HepG2 (cell line): ENCODE data around the gene PIK3R1. TPM values are rescaled to one million over a fixed set of nuclear protein-coding genes. Genes with fewer than 3 reads are reported as not detected.
A peak's percentile ranks its signal among the peaks of the same experiment; 100 is the strongest.

Source experiments
- ATAC-seq: fragments of 200-7000 bp; cut with Tn5 transposase; 3 replicates; pipeline ENCODE4 v1.9.1; 2020; ENCODE audit warnings: mild to moderate bottlenecking, moderate library complexity
- BruUV-seq: library from RNA; stranded (reverse); fragments of 400-500 nt; replicated peaks from 2 replicates; lab custom pipeline; 2021; lab: Mats Ljungman, UMichigan
- CTCF ChIA-PET: fragments of 300-600 bp; formaldehyde crosslinking; extraction: SDS; loops from one replicate; lab custom pipeline; 2021; ENCODE audit warnings: low total read pairs, inconsistent platforms, low intra/inter-chr PET ratio; lab: Yijun Ruan, JAX
- POLR2A ChIA-PET: fragments of 350-600 bp; sonication (Branson Sonifier 250); formaldehyde crosslinking; loops from one replicate; lab custom pipeline; 2020; ENCODE audit warnings: antibody characterized with exemption, inconsistent platforms; lab: Yijun Ruan, JAX
- DNase-seq: peaks from one replicate; pipeline ENCODE4 v3.0.0-alpha.2; 2015; ENCODE audit warnings: low spot score
- FAIRE-seq: peaks from 3 replicates; lab custom pipeline; 2011; peaks lifted over from hg19 to GRCh38; lab: Jason Lieb, UNC
- H2AFZ ChIP-seq: one replicate; pipeline ENCODE4 v1.6.1; 2011; ENCODE audit warnings: low read length, inconsistent platforms
- H3K27ac ChIP-seq: fragments of 300-600 bp; 3 replicates; pipeline ENCODE4 v1.8.0; 2011; ENCODE audit warnings: mixed run types, mild to moderate bottlenecking, mixed read lengths, low read length, inconsistent platforms; ENCODE audit not compliant: insufficient read depth; ENCODE audit errors: extremely low read length
- H3K27me3 ChIP-seq, 2 experiments: fragments of 200-600 bp in 1 of 2; 2 replicates in 1 of 2; 3 replicates in 1 of 2; pipeline versions ENCODE4 v1.6.0 to v1.8.0; 2011; ENCODE audit warnings: low read length in 2 of 2, mild to moderate bottlenecking in 2 of 2, moderate library complexity in 2 of 2, inconsistent platforms in 1 of 2; ENCODE audit not compliant: insufficient read depth in 2 of 2, control insufficient read depth in 1 of 2
- H3K36me3 ChIP-seq, 2 experiments: fragments of 200-600 bp in 1 of 2; replicated peaks in 1 of 2; 2 replicates in 1 of 2; 3 replicates in 1 of 2; pipeline versions ENCODE4 v1.5.1 to v1.8.0; 2011; ENCODE audit warnings: low read length in 2 of 2, inconsistent platforms in 1 of 2; ENCODE audit not compliant: insufficient read depth in 2 of 2, control insufficient read depth in 1 of 2
- H3K4me1 ChIP-seq: 2 replicates; pipeline ENCODE4 v1.5.1; 2012; ENCODE audit warnings: low read length, inconsistent platforms; ENCODE audit not compliant: insufficient read depth
- H3K4me2 ChIP-seq: 2 replicates; pipeline ENCODE4 v1.6.0; 2011; ENCODE audit warnings: low read depth, low read length, inconsistent platforms
- H3K4me3 ChIP-seq, 3 experiments: fragments of 200-600 bp in 1 of 3; sonication (generic), shearing (Covaris generic) in 1 of 3; replicated peaks in 1 of 3; 2 replicates each; pipeline ENCODE4 v1.5.1; 2011 to 2016; ENCODE audit warnings: low read length in 3 of 3, inconsistent platforms in 2 of 3, low read depth in 2 of 3, mild to moderate bottlenecking in 2 of 3, control low read depth in 1 of 3, mixed read lengths in 1 of 3; ENCODE audit not compliant: insufficient read depth in 1 of 3
- H3K79me2 ChIP-seq: one replicate; pipeline ENCODE4 v1.6.1; 2011; ENCODE audit warnings: low read length, inconsistent platforms; ENCODE audit not compliant: insufficient read depth
- H3K9ac ChIP-seq: 2 replicates; pipeline ENCODE4 v1.6.0; 2011; ENCODE audit warnings: mild to moderate bottlenecking, low read depth, low read length, inconsistent platforms; ENCODE audit not compliant: insufficient read depth
- H3K9me3 ChIP-seq: 2 replicates; pipeline ENCODE4 v1.5.1; 2012; ENCODE audit warnings: mild to moderate bottlenecking, low read length
- H4K20me1 ChIP-seq: 2 replicates; pipeline ENCODE4 v1.6.0; 2011; ENCODE audit warnings: inconsistent platforms, mild to moderate bottlenecking, low read length, moderate library complexity; ENCODE audit not compliant: insufficient read depth
- CCAR2 ChIP-seq: fragments of 200-400 bp; formaldehyde crosslinking; optimal IDR thresholded peaks from 2 replicates; pipeline ENCODE3; 2018; ENCODE audit warnings: low read depth, mild to moderate bottlenecking, low read length, moderate library complexity
- DMTF1 ChIP-seq: sonication (generic); formaldehyde crosslinking; IDR thresholded peaks from 2 replicates; pipeline ENCODE4 v1.4.0; 2020; ENCODE audit warnings: mild to moderate bottlenecking, missing genetic modification reagents
- HDAC6 ChIP-seq: fragments of 200-600 bp; sonication (generic); IDR thresholded peaks from 2 replicates; pipeline ENCODE4 v1.7.0; 2017; ENCODE audit warnings: mild to moderate bottlenecking, antibody characterized with exemption, low read length, low read depth
- HNRNPUL1 ChIP-seq: fragments of 200-400 bp; formaldehyde crosslinking; IDR thresholded peaks from 2 replicates; pipeline ENCODE4 v1.6.1; 2017; ENCODE audit warnings: low read depth, mild to moderate bottlenecking, low read length, moderate library complexity
- JUND ChIP-seq: sonication (generic); formaldehyde crosslinking; IDR thresholded peaks from 2 replicates; pipeline ENCODE4 v1.8.0; 2022; ENCODE audit warnings: mild to moderate bottlenecking, missing genetic modification reagents
- PBX3 ChIP-seq: sonication (generic); formaldehyde crosslinking; IDR thresholded peaks from 2 replicates; pipeline ENCODE4 v1.8.1; 2023; ENCODE audit warnings: missing genetic modification reagents, inconsistent platforms, borderline replicate concordance
- TAF1 ChIP-seq: sonication (generic); formaldehyde crosslinking; IDR thresholded peaks from 2 replicates; pipeline ENCODE4 v1.4.0; 2020; ENCODE audit warnings: missing genetic modification reagents
- ZFP82 ChIP-seq: sonication (generic); formaldehyde crosslinking; IDR thresholded peaks from 2 replicates; pipeline ENCODE4 v1.5.1; 2020; ENCODE audit warnings: mild to moderate bottlenecking, missing genetic modification reagents, borderline replicate concordance
- ZKSCAN1 ChIP-seq: fragments of 150-350 bp; IDR thresholded peaks from 2 replicates; pipeline ENCODE4 v1.6.1; 2014; ENCODE audit warnings: low read length
- ZNF207 ChIP-seq: fragments of 450-650 bp; IDR thresholded peaks from 2 replicates; pipeline ENCODE4 v1.6.1; 2016; ENCODE audit warnings: antibody characterized with exemption, borderline replicate concordance
- ZNF234 ChIP-seq: sonication (generic); formaldehyde crosslinking; conservative IDR thresholded peaks from 2 replicates; pipeline ENCODE4 v1.5.1; 2020; ENCODE audit warnings: mild to moderate bottlenecking, missing genetic modification reagents
- ZNF263 ChIP-seq: sonication (generic); formaldehyde crosslinking; IDR thresholded peaks from 2 replicates; pipeline ENCODE4 v1.4.0; 2020; ENCODE audit warnings: missing genetic modification reagents
- ZNF572 ChIP-seq: sonication (generic); formaldehyde crosslinking; IDR thresholded peaks from 2 replicates; pipeline ENCODE4 v1.5.1; 2020; ENCODE audit warnings: mild to moderate bottlenecking, missing genetic modification reagents
- ZNF615 ChIP-seq: sonication (generic); formaldehyde crosslinking; IDR thresholded peaks from 2 replicates; pipeline ENCODE4 v1.5.0; 2020; ENCODE audit warnings: mild to moderate bottlenecking, missing genetic modification reagents, borderline replicate concordance
- ZZZ3 ChIP-seq: sonication (generic); formaldehyde crosslinking; IDR thresholded peaks from 2 replicates; pipeline ENCODE4 v1.4.0; 2020; ENCODE audit warnings: missing genetic modification reagents, mild to moderate bottlenecking, borderline replicate concordance
- WGBS: methylation state at CpG from one replicate; pipeline ENCODE4 v1.1.6; 2017; ENCODE audit warnings: low lambda C conversion rate; 5-methylcytosine and 5-hydroxymethylcytosine counted together
- in situ Hi-C: cut with HindIII; loops from 2 replicates; pipeline ENCODE4 v1.10.0; 2017; ENCODE audit warnings: low pct_unique_long_range_greater_than_20kb; ENCODE audit not compliant: extremely low pct_ligation_motif_present
- intact Hi-C: fragments of 100-400 bp; cut with micrococcal nuclease; formaldehyde crosslinking; loops from one replicate; pipeline ENCODE4 v1.10.0; 2022; ENCODE audit not compliant: unreplicated experiment
- polyA plus RNA-seq, 8 experiments: library from polyadenylated mRNA; depleted of rRNA in 3 of 8; stranded (reverse) in 7 of 8; unstranded in 1 of 8; fragments of >200 nt; fragmentation: Illumina TruSeq in 4 of 8; extraction: Trizol in 4 of 8; gene quantifications; 2 replicates each; pipeline versions ENCODE4 v1.2.1 to v1.2.3, GENCODE V29; 2011 to 2016; ENCODE audit warnings: low read depth in 4 of 8, missing spikeins in 1 of 8, mixed read lengths in 1 of 8; ENCODE audit not compliant: insufficient read depth in 1 of 8
- total RNA-seq, 5 experiments: library from RNA; depleted of rRNA; stranded (reverse); fragments of >200 nt; fragmentation: Illumina TruSeq; extraction: Trizol; gene quantifications; 2 replicates each; pipeline ENCODE4 v1.2.3, GENCODE V29; 2016; ENCODE audit warnings: low read depth in 1 of 5

The PIK3R1 gene
- total and polyA plus RNA-seq, 2 of the 13 experiments (the other 11 are each of a cell fraction or from before 2014, with no cell fraction given) = 8.4 to 21.3 TPM

GRCh38 chr5:68314465-68314864 is 98.9 kb downstream of the PIK3R1 start (continued):
- TF ChIP-seq CCAR2 (no peak), ZZZ3 (CRISPR knock-in tag) (no peak), ZNF234 (CRISPR knock-in tag) (no peak)

GRCh38 chr5:68315679-68316271 is 100.2 kb downstream of the PIK3R1 start:
- TF ChIP-seq ZNF572 (CRISPR knock-in tag) = no peak
- Histone ChIP-seq H3K79me2 (no peaks in the 10 kb centered on the region), H3K9me3 (no peaks in the 10 kb centered on the region), H4K20me1 (no peaks in the 10 kb centered on the region), H3K4me1 (peaks cover 20% of the 10 kb centered on the region), H2AFZ (no peak overlapping the region), H3K9ac (no peak overlapping the region), H3K4me3 (no peak overlapping the region), H3K27ac (no peak overlapping the region), H3K36me3 (no peaks in the 10 kb centered on the region), H3K4me2 (no peak overlapping the region), H3K27me3 (no peaks in the 10 kb centered on the region)
- peak; percentile 61; the same call in 2 of the 3 replicates for ATAC-seq
- no peak for FAIRE-seq
- in situ Hi-C loops = no loop called here
- DNase-seq = no peak
- ChIA-PET CTCF (no interaction called here), POLR2A (no interaction called here)
- no TSS peak for BruUV-seq
- WGBS = 19% methylated on average over 6 of the region's 6 CpGs
- intact Hi-C loops = no loop called here

- in situ Hi-C loops = no loop called here
- ChIA-PET POLR2A (no interaction called here), CTCF (no interaction called here)
- H3K27me3 ChIP-seq = no peaks in the 10 kb centered on the region
- ATAC-seq = no peak
- no peak overlapping the region for H3K4me3 ChIP-seq
- H4K20me1 ChIP-seq = no peaks in the 10 kb centered on the region
- intact Hi-C loops = no loop called here
- no peaks in the 10 kb centered on the region for H3K9me3 ChIP-seq
- no peak overlapping the region for H3K9ac ChIP-seq
- DNase-seq = no peak
- BruUV-seq = no TSS peak
- H2AFZ ChIP-seq = no peak overlapping the region
- no peak overlapping the region for H3K27ac ChIP-seq
- no peak for FAIRE-seq
- no peaks in the 10 kb centered on the region for H3K79me2 ChIP-seq
- H3K36me3 ChIP-seq = no peaks in the 10 kb centered on the region
- no peak overlapping the region for H3K4me2 ChIP-seq
- WGBS = 13% methylated on average over 3 of the region's 3 CpGs
- peaks cover 20% of the 10 kb centered on the region for H3K4me1 ChIP-seq
- no peak for TF ChIP-seq HDAC6
- no peak for TF ChIP-seq PBX3 (CRISPR knock-in tag)
- TF ChIP-seq ZFP82 (CRISPR knock-in tag) = no peak
- no peak for TF ChIP-seq DMTF1 (CRISPR knock-in tag)
- TF ChIP-seq ZNF207 = no peak
- no peak for TF ChIP-seq JUND (CRISPR knock-in tag)
- TF ChIP-seq ZNF263 (CRISPR knock-in tag) = no peak
- no peak for TF ChIP-seq ZNF615
- no peak for TF ChIP-seq HNRNPUL1
- TF ChIP-seq ZKSCAN1 = no peak
- TF ChIP-seq TAF1 = no peak
These were observed 100.9 kb downstream of the PIK3R1 start for GRCh38 chr5:68316469-68316868.
